ENCODE results near the gene FTCDNL1. TPM values are rescaled to one million over a fixed set of nuclear protein-coding genes. Genes with fewer than 3 reads are reported as not detected.

Gene FTCDNL1
- total RNA-seq, 4 donors from 2014 or later: 6.2 to 20.9 (median 13.4) TPM

GRCh38 chr2:199779589-199779988 lies 71.4 kb downstream of the FTCDNL1 start:
- no peak for DNase-seq
- no peaks in the 10 kb centered on the region for H3K36me3 ChIP-seq
- H3K27ac ChIP-seq: no peak overlapping the region
- H3K4me3 ChIP-seq (replicated peaks in 1 of 3): no peak overlapping the region
- TF ChIP-seq POLR2A (IDR thresholded peaks at IDR 0.05) (no peak), CTCF (IDR thresholded peaks at IDR 0.05) (no peak)
- H3K9me3 ChIP-seq: no peaks in the 10 kb centered on the region
- no peaks in the 10 kb centered on the region for H3K4me1 ChIP-seq
- 95% methylated on average over 3 of the region's 3 CpGs for WGBS, 2 donors
- H3K27me3 ChIP-seq: no peaks in the 10 kb centered on the region
- intact Hi-C loops (cut with DNase I): no loop called here

GRCh38 chr2:199778655-199779054 lies 72.3 kb downstream of the FTCDNL1 start:
- Histone ChIP-seq H3K27me3 (no peaks in the 10 kb centered on the region), H3K4me1 (no peaks in the 10 kb centered on the region), H3K9me3 (no peaks in the 10 kb centered on the region), H3K27ac (no peak overlapping the region), H3K36me3 (no peaks in the 10 kb centered on the region), H3K4me3 (replicated peaks in 1 of 3) (no peak overlapping the region)
- intact Hi-C loops (cut with DNase I): no loop called here
- WGBS, 2 donors: 81 to 85% methylated on average over 3 of the region's 3 CpGs
- no peak for TF ChIP-seq POLR2A (IDR thresholded peaks at IDR 0.05)
- TF ChIP-seq CTCF (IDR thresholded peaks at IDR 0.05): no peak
- DNase-seq: no peak

GRCh38 chr2:199777916-199778315 lies 73.1 kb downstream of the FTCDNL1 start:
- H3K4me3 ChIP-seq (replicated peaks in 1 of 3): no peak overlapping the region
- no peaks in the 10 kb centered on the region for H3K36me3 ChIP-seq
- H3K4me1 ChIP-seq: no peaks in the 10 kb centered on the region
- intact Hi-C loops (cut with DNase I): no loop called here
- TF ChIP-seq POLR2A (IDR thresholded peaks at IDR 0.05) (no peak), CTCF (IDR thresholded peaks at IDR 0.05) (no peak)
- no peak for DNase-seq
- no peaks in the 10 kb centered on the region for H3K27me3 ChIP-seq
- WGBS, 2 donors: 76 to 83% methylated on average over 2 of the region's 2 CpGs
- no peaks in the 10 kb centered on the region for H3K9me3 ChIP-seq
- H3K27ac ChIP-seq: no peak overlapping the region

GRCh38 chr2:199777315-199777714 lies 73.7 kb downstream of the FTCDNL1 start:
- TF ChIP-seq CTCF (IDR thresholded peaks at IDR 0.05) (no peak), POLR2A (IDR thresholded peaks at IDR 0.05) (no peak)
- no peak overlapping the region for H3K27ac ChIP-seq
- intact Hi-C loops (cut with DNase I): no loop called here
- WGBS, 2 donors: 97% methylated on average over 1 of the region's 1 CpG
- H3K36me3 ChIP-seq: no peaks in the 10 kb centered on the region
- no peaks in the 10 kb centered on the region for H3K4me1 ChIP-seq
- no peak for DNase-seq
- H3K27me3 ChIP-seq: no peaks in the 10 kb centered on the region
- no peak overlapping the region for H3K4me3 ChIP-seq (replicated peaks in 1 of 3)
- H3K9me3 ChIP-seq: no peaks in the 10 kb centered on the region

GRCh38 chr2:199775267-199775666 lies 75.7 kb downstream of the FTCDNL1 start:
- DNase-seq: no peak
- TF ChIP-seq CTCF (IDR thresholded peaks at IDR 0.05): no peak
- TF ChIP-seq POLR2A (IDR thresholded peaks at IDR 0.05): no peak
- Histone ChIP-seq H3K4me1 (no peaks in the 10 kb centered on the region), H3K4me3 (replicated peaks in 1 of 3) (no peak overlapping the region), H3K27me3 (no peaks in the 10 kb centered on the region), H3K36me3 (no peaks in the 10 kb centered on the region), H3K27ac (no peak overlapping the region), H3K9me3 (no peaks in the 10 kb centered on the region)
- 71 to 72% methylated on average over 3 of the region's 3 CpGs for WGBS, 2 donors
- intact Hi-C loops (cut with DNase I): no loop called here

All from thyroid gland (tissue), 4 donors.